ENCODE data around the gene YBX1. TPM values are rescaled to one million over a fixed set of nuclear protein-coding genes. Genes with fewer than 3 reads are reported as not detected.
"Not testable (repeated sequence)": the region's sequence is repeated elsewhere in the genome, so short reads cannot be mapped to it uniquely, and the experiment has no call there.

The YBX1 gene
- total RNA-seq, 4 donors from 2014 or later, result 368 to 678 (median 607) TPM

DNA sequence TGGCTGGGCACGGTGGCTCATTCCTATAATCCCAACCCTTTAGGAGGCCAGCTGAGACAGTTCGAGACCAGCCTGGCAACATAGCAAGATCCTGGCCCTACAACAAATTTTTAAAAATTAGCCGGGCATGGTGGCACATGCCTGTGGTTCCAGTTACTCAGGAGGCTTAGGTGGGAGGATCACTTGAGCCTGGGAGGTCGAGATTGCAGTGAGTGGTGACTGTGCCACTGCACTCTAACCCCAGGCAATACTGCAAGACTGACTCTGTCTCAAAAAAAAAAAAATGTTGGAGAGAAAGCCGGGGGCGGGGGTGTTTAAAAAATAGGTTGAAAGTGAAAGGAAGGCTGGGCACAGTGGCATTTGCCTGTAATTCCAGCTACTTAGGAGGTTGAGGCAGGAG lies 41.3 kb downstream of the YBX1 start:
- TF ChIP-seq POLR2A (IDR thresholded peaks at IDR 0.05), result no peak
- TF ChIP-seq, protein P1, sequence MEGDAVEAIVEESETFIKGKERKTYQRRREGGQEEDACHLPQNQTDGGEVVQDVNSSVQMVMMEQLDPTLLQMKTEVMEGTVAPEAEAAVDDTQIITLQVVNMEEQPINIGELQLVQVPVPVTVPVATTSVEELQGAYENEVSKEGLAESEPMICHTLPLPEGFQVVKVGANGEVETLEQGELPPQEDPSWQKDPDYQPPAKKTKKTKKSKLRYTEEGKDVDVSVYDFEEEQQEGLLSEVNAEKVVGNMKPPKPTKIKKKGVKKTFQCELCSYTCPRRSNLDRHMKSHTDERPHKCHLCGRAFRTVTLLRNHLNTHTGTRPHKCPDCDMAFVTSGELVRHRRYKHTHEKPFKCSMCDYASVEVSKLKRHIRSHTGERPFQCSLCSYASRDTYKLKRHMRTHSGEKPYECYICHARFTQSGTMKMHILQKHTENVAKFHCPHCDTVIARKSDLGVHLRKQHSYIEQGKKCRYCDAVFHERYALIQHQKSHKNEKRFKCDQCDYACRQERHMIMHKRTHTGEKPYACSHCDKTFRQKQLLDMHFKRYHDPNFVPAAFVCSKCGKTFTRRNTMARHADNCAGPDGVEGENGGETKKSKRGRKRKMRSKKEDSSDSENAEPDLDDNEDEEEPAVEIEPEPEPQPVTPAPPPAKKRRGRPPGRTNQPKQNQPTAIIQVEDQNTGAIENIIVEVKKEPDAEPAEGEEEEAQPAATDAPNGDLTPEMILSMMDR (IDR thresholded peaks at IDR 0.05), result no peak
- no peaks in the 10 kb centered on the region for H3K27me3 ChIP-seq
- H3K9me3 ChIP-seq, result no peaks in the 10 kb centered on the region
- H3K27ac ChIP-seq, result no peak overlapping the region
- DNase-seq, result no peak
- H3K36me3 ChIP-seq, result no peaks in the 10 kb centered on the region
- no peaks in the 10 kb centered on the region for H3K4me1 ChIP-seq
- WGBS, 2 donors, result 82 to 89% methylated on average over 6 of the region's 6 CpGs
- intact Hi-C loops (cut with DNase I), result no loop called here
- H3K4me3 ChIP-seq (replicated peaks in 1 of 3), result no peak overlapping the region

GRCh38 chr1:42725820-42726219 lies 43.6 kb downstream of the YBX1 start:
- H3K4me3 ChIP-seq (replicated peaks in 1 of 3); H3K27me3 ChIP-seq; H3K27ac ChIP-seq; DNase-seq; H3K36me3 ChIP-seq; intact Hi-C loops (cut with DNase I); H3K4me1 ChIP-seq; H3K9me3 ChIP-seq: not testable (repeated sequence)
- WGBS, 2 donors, result 97 to 100% methylated on average over 4 of the region's 4 CpGs

GRCh38 chr1:42730002-42730401 lies 47.8 kb downstream of the YBX1 start:
- Histone ChIP-seq H3K36me3 (no peaks in the 10 kb centered on the region), H3K9me3 (no peaks in the 10 kb centered on the region), H3K27me3 (no peaks in the 10 kb centered on the region), H3K27ac (no peak overlapping the region), H3K4me3 (replicated peaks in 1 of 3) (no peak overlapping the region), H3K4me1 (no peaks in the 10 kb centered on the region)
- intact Hi-C loops (cut with DNase I), result no loop called here
- WGBS, 2 donors, result 84 to 85% methylated on average over 3 of the region's 3 CpGs
- TF ChIP-seq POLR2A (IDR thresholded peaks at IDR 0.05), result no peak
- TF ChIP-seq, protein P1 (IDR thresholded peaks at IDR 0.05), result no peak
- DNase-seq, result no peak

DNA sequence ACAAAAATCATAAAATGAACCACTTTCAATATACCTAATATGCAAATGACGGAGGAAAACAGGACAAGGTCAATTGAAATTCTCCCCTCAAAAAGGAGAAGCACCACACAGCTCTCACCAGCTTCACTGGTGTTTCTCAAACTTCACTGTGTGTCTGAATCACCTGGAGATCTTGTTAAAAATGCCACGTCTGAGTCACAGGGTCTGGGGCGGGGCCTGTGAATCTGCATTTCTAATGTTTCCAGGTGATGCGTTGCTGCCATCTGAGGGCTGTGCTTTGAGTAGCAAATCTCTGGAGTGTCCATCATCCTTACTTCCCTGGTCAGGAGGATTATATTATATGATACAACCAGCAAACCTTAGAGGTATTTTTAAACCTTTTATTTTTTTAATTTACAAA lies 48.8 kb downstream of the YBX1 start:
- intact Hi-C loops (cut with DNase I), result no loop called here
- no peak for TF ChIP-seq POLR2A (IDR thresholded peaks at IDR 0.05)
- TF ChIP-seq, protein P1 (IDR thresholded peaks at IDR 0.05), result no peak
- H3K27ac ChIP-seq, result no peak overlapping the region
- H3K4me3 ChIP-seq (replicated peaks in 1 of 3), result no peak overlapping the region
- H3K9me3 ChIP-seq, result no peaks in the 10 kb centered on the region
- H3K36me3 ChIP-seq, result no peaks in the 10 kb centered on the region
- no peaks in the 10 kb centered on the region for H3K4me1 ChIP-seq
- no peaks in the 10 kb centered on the region for H3K27me3 ChIP-seq
- 65 to 73% methylated on average over 4 of the region's 4 CpGs for WGBS, 2 donors
- no peak for DNase-seq

- no peak for DNase-seq
- H3K4me3 ChIP-seq (replicated peaks in 1 of 3), result no peak overlapping the region
- TF ChIP-seq, protein P1 (IDR thresholded peaks at IDR 0.05), result no peak
- no peak for TF ChIP-seq POLR2A (IDR thresholded peaks at IDR 0.05)
- no peaks in the 10 kb centered on the region for H3K36me3 ChIP-seq
- no peak overlapping the region for H3K27ac ChIP-seq
- H3K4me1 ChIP-seq, result no peaks in the 10 kb centered on the region
- H3K27me3 ChIP-seq, result no peaks in the 10 kb centered on the region
- intact Hi-C loops (cut with DNase I), result no loop called here
- WGBS, 2 donors, result 68 to 87% methylated on average over 3 of the region's 3 CpGs
- H3K9me3 ChIP-seq, result no peaks in the 10 kb centered on the region
These were observed 49.4 kb downstream of the YBX1 start for GRCh38 chr1:42731585-42731984.

GRCh38 chr1:42732126-42732680 lies 50.0 kb downstream of the YBX1 start:
- H3K36me3 ChIP-seq, result no peaks in the 10 kb centered on the region
- intact Hi-C loops (cut with DNase I), result no loop called here
- DNase-seq, result no peak
- 89 to 90% methylated on average over 10 of the region's 10 CpGs for WGBS, 2 donors
- no peaks in the 10 kb centered on the region for H3K27me3 ChIP-seq
- H3K4me3 ChIP-seq (replicated peaks in 1 of 3), result no peak overlapping the region
- H3K4me1 ChIP-seq, result no peaks in the 10 kb centered on the region
- H3K27ac ChIP-seq, result no peak overlapping the region
- H3K9me3 ChIP-seq, result no peaks in the 10 kb centered on the region
- TF ChIP-seq POLR2A (IDR thresholded peaks at IDR 0.05), result no peak
- TF ChIP-seq, protein P1 (IDR thresholded peaks at IDR 0.05), result no peak
